HepG2 (cell line): Measurements from ENCODE around the gene PTPRF. TPM values are rescaled to one million over a fixed set of nuclear protein-coding genes. Genes with fewer than 3 reads are reported as not detected.

Experiments used
- ATAC-seq: fragments of 200-7000 bp; cut with Tn5 transposase; 3 replicates; pipeline ENCODE4 v1.9.1; 2020; ENCODE audit warnings: mild to moderate bottlenecking, moderate library complexity
- BruUV-seq: library from RNA; stranded (reverse); fragments of 400-500 nt; replicated peaks from 2 replicates; lab custom pipeline; 2021; lab: Mats Ljungman, UMichigan
- CTCF ChIA-PET: fragments of 300-600 bp; formaldehyde crosslinking; extraction: SDS; loops from one replicate; lab custom pipeline; 2021; ENCODE audit warnings: low total read pairs, inconsistent platforms, low intra/inter-chr PET ratio; lab: Yijun Ruan, JAX
- POLR2A ChIA-PET: fragments of 350-600 bp; sonication (Branson Sonifier 250); formaldehyde crosslinking; loops from one replicate; lab custom pipeline; 2020; ENCODE audit warnings: antibody characterized with exemption, inconsistent platforms; lab: Yijun Ruan, JAX
- DNase-seq: peaks from one replicate; pipeline ENCODE4 v3.0.0-alpha.2; 2015; ENCODE audit warnings: low spot score
- FAIRE-seq: peaks from 3 replicates; lab custom pipeline; 2011; peaks lifted over from hg19 to GRCh38; lab: Jason Lieb, UNC
- H2AFZ ChIP-seq: one replicate; pipeline ENCODE4 v1.6.1; 2011; ENCODE audit warnings: low read length, inconsistent platforms
- H3K27ac ChIP-seq: fragments of 300-600 bp; 3 replicates; pipeline ENCODE4 v1.8.0; 2011; ENCODE audit warnings: mixed run types, mild to moderate bottlenecking, mixed read lengths, low read length, inconsistent platforms; ENCODE audit not compliant: insufficient read depth; ENCODE audit errors: extremely low read length
- H3K27me3 ChIP-seq, 2 experiments: fragments of 200-600 bp in 1 of 2; 2 replicates in 1 of 2; 3 replicates in 1 of 2; pipeline versions ENCODE4 v1.6.0 to v1.8.0; 2011; ENCODE audit warnings: low read length in 2 of 2, mild to moderate bottlenecking in 2 of 2, moderate library complexity in 2 of 2, inconsistent platforms in 1 of 2; ENCODE audit not compliant: insufficient read depth in 2 of 2, control insufficient read depth in 1 of 2
- H3K36me3 ChIP-seq, 2 experiments: fragments of 200-600 bp in 1 of 2; replicated peaks in 1 of 2; 2 replicates in 1 of 2; 3 replicates in 1 of 2; pipeline versions ENCODE4 v1.5.1 to v1.8.0; 2011; ENCODE audit warnings: low read length in 2 of 2, inconsistent platforms in 1 of 2; ENCODE audit not compliant: insufficient read depth in 2 of 2, control insufficient read depth in 1 of 2
- H3K4me1 ChIP-seq: 2 replicates; pipeline ENCODE4 v1.5.1; 2012; ENCODE audit warnings: low read length, inconsistent platforms; ENCODE audit not compliant: insufficient read depth
- H3K4me2 ChIP-seq: 2 replicates; pipeline ENCODE4 v1.6.0; 2011; ENCODE audit warnings: low read depth, low read length, inconsistent platforms
- H3K4me3 ChIP-seq, 3 experiments: fragments of 200-600 bp in 1 of 3; sonication (generic), shearing (Covaris generic) in 1 of 3; replicated peaks in 1 of 3; 2 replicates each; pipeline ENCODE4 v1.5.1; 2011 to 2016; ENCODE audit warnings: low read length in 3 of 3, inconsistent platforms in 2 of 3, low read depth in 2 of 3, mild to moderate bottlenecking in 2 of 3, control low read depth in 1 of 3, mixed read lengths in 1 of 3; ENCODE audit not compliant: insufficient read depth in 1 of 3
- H3K79me2 ChIP-seq: one replicate; pipeline ENCODE4 v1.6.1; 2011; ENCODE audit warnings: low read length, inconsistent platforms; ENCODE audit not compliant: insufficient read depth
- H3K9ac ChIP-seq: 2 replicates; pipeline ENCODE4 v1.6.0; 2011; ENCODE audit warnings: mild to moderate bottlenecking, low read depth, low read length, inconsistent platforms; ENCODE audit not compliant: insufficient read depth
- H3K9me3 ChIP-seq: 2 replicates; pipeline ENCODE4 v1.5.1; 2012; ENCODE audit warnings: mild to moderate bottlenecking, low read length
- H4K20me1 ChIP-seq: 2 replicates; pipeline ENCODE4 v1.6.0; 2011; ENCODE audit warnings: inconsistent platforms, mild to moderate bottlenecking, low read length, moderate library complexity; ENCODE audit not compliant: insufficient read depth
- AKNA ChIP-seq: sonication (generic); formaldehyde crosslinking; IDR thresholded peaks from 2 replicates; pipeline ENCODE4 v1.4.0; 2020; ENCODE audit warnings: missing genetic modification reagents, borderline replicate concordance
- BCLAF1 ChIP-seq: fragments of 450-650 bp; IDR thresholded peaks from 2 replicates; pipeline ENCODE4 v1.6.1; 2017; ENCODE audit warnings: mild to moderate bottlenecking
- CBX5 ChIP-seq: sonication (generic); formaldehyde crosslinking; IDR thresholded peaks from 2 replicates; pipeline ENCODE4 v1.4.0; 2020; ENCODE audit warnings: missing genetic modification reagents, borderline replicate concordance
- FLYWCH1 ChIP-seq: sonication (generic); formaldehyde crosslinking; IDR thresholded peaks from 2 replicates; pipeline ENCODE4 v1.8.1; 2023; ENCODE audit warnings: mild to moderate bottlenecking, missing genetic modification reagents
- GPN1 ChIP-seq: sonication (generic); formaldehyde crosslinking; IDR thresholded peaks from 2 replicates; pipeline ENCODE4 v1.5.1; 2020; ENCODE audit warnings: missing genetic modification reagents, borderline replicate concordance
- MAZ ChIP-seq, 2 experiments: sonication (generic) in 1 of 2; formaldehyde crosslinking in 1 of 2; IDR thresholded peaks; 2 replicates each; pipeline versions ENCODE4 v1.5.0 to v1.6.1; 2012 to 2020; ENCODE audit warnings: low read depth in 2 of 2, mild to moderate bottlenecking in 2 of 2, borderline replicate concordance in 1 of 2, improper control_type of control experiment in 1 of 2, low read length in 1 of 2, missing genetic modification reagents in 1 of 2, moderate library complexity in 1 of 2
- NFKBIZ ChIP-seq: IDR thresholded peaks from 2 replicates; pipeline ENCODE4 v1.6.1; 2018; ENCODE audit warnings: missing genetic modification reagents, missing compliant biosample characterization
- SATB2 ChIP-seq: sonication (generic); formaldehyde crosslinking; IDR thresholded peaks from 2 replicates; pipeline ENCODE4 v1.5.0; 2020; ENCODE audit warnings: missing genetic modification reagents
- SIN3A ChIP-seq: IDR thresholded peaks from 2 replicates; pipeline ENCODE4 v1.6.1; 2011; ENCODE audit warnings: low read depth, mild to moderate bottlenecking, control low read depth, low read length, borderline replicate concordance
- SNAPC5 ChIP-seq: sonication (generic); formaldehyde crosslinking; IDR thresholded peaks from 2 replicates; pipeline ENCODE4 v1.8.1; 2023; ENCODE audit warnings: mild to moderate bottlenecking, missing genetic modification reagents, borderline replicate concordance
- SSRP1 ChIP-seq: IDR thresholded peaks from 2 replicates; pipeline ENCODE4 v1.6.1; 2016; ENCODE audit warnings: control low read depth
- TBL1XR1 ChIP-seq: fragments of 150-350 bp; IDR thresholded peaks from 2 replicates; pipeline ENCODE4 v1.6.1; 2014; ENCODE audit warnings: borderline replicate concordance, low read length; ENCODE audit not compliant: partially characterized antibody
- ZBTB7B ChIP-seq: sonication (generic); formaldehyde crosslinking; IDR thresholded peaks from 2 replicates; pipeline ENCODE4 v1.4.0; 2020; ENCODE audit warnings: missing genetic modification reagents
- ZNF230 ChIP-seq: sonication (generic); formaldehyde crosslinking; IDR thresholded peaks from 2 replicates; pipeline ENCODE4 v1.4.0; 2020; ENCODE audit warnings: mild to moderate bottlenecking, missing genetic modification reagents
- ZNF275 ChIP-seq: sonication (generic); formaldehyde crosslinking; IDR thresholded peaks from 2 replicates; pipeline ENCODE4 v1.8.0; 2022; ENCODE audit warnings: missing genetic modification reagents, mild to moderate bottlenecking, inconsistent platforms, borderline replicate concordance
- ZNF816 ChIP-seq: sonication (generic); formaldehyde crosslinking; IDR thresholded peaks from 2 replicates; pipeline ENCODE4 v1.8.0; 2022; ENCODE audit warnings: missing genetic modification reagents, mild to moderate bottlenecking, borderline replicate concordance
- WGBS: methylation state at CpG from one replicate; pipeline ENCODE4 v1.1.6; 2017; ENCODE audit warnings: low lambda C conversion rate; 5-methylcytosine and 5-hydroxymethylcytosine counted together
- in situ Hi-C: cut with HindIII; loops from 2 replicates; pipeline ENCODE4 v1.10.0; 2017; ENCODE audit warnings: low pct_unique_long_range_greater_than_20kb; ENCODE audit not compliant: extremely low pct_ligation_motif_present
- intact Hi-C: fragments of 100-400 bp; cut with micrococcal nuclease; formaldehyde crosslinking; loops from one replicate; pipeline ENCODE4 v1.10.0; 2022; ENCODE audit not compliant: unreplicated experiment
- polyA plus RNA-seq, 8 experiments: library from polyadenylated mRNA; depleted of rRNA in 3 of 8; stranded (reverse) in 7 of 8; unstranded in 1 of 8; fragments of >200 nt; fragmentation: Illumina TruSeq in 4 of 8; extraction: Trizol in 4 of 8; gene quantifications; 2 replicates each; pipeline versions ENCODE4 v1.2.1 to v1.2.3, GENCODE V29; 2011 to 2016; ENCODE audit warnings: low read depth in 4 of 8, missing spikeins in 1 of 8, mixed read lengths in 1 of 8; ENCODE audit not compliant: insufficient read depth in 1 of 8
- total RNA-seq, 5 experiments: library from RNA; depleted of rRNA; stranded (reverse); fragments of >200 nt; fragmentation: Illumina TruSeq; extraction: Trizol; gene quantifications; 2 replicates each; pipeline ENCODE4 v1.2.3, GENCODE V29; 2016; ENCODE audit warnings: low read depth in 1 of 5

PTPRF gene
- total and polyA plus RNA-seq, 2 of the 13 experiments (the other 11 are each of a cell fraction or from before 2014, with no cell fraction given) = 55.9 to 167 TPM

- intact Hi-C loops = no loop called here
- Histone ChIP-seq H2AFZ (no peak overlapping the region), H3K36me3 (peaks cover 54 to 78% of the 10 kb centered on the region in 2 experiments)
- TF ChIP-seq BCLAF1 (no peak), AKNA (CRISPR knock-in tag) (no peak), SSRP1 (no peak), ZBTB7B (CRISPR knock-in tag) (no peak), ZNF230 (CRISPR knock-in tag) (no peak), FLYWCH1 (CRISPR knock-in tag) (no peak), NFKBIZ (CRISPR knock-in tag) (no peak), TBL1XR1 (no peak), SIN3A (no peak), GPN1 (CRISPR knock-in tag) (no peak), ZNF275 (CRISPR knock-in tag) (no peak), SATB2 (CRISPR knock-in tag) (no peak), CBX5 (CRISPR knock-in tag) (no peak), ZNF816 (CRISPR knock-in tag) (no peak), MAZ (IDR thresholded peaks at IDR 0.05; ENCODE audit: borderline replicate concordance, low read depth, low read length) (no peak), MAZ (CRISPR knock-in tag; IDR thresholded peaks at IDR 0.05; ENCODE audit: low read depth) (no peak), SNAPC5 (CRISPR knock-in tag) (no peak)
These were observed 41.9 kb downstream of the PTPRF start for GRCh38 chr1:43572538-43572937.

More at GRCh38 chr1:43572538-43572937, 41.9 kb downstream of the PTPRF start:
- peaks cover 23% of the 10 kb centered on the region for H3K4me1 ChIP-seq
- no peaks in the 10 kb centered on the region for H3K27me3 ChIP-seq
- H3K9me3 ChIP-seq = no peaks in the 10 kb centered on the region
- in situ Hi-C loops = no loop called here
- H3K4me2 ChIP-seq = no peak overlapping the region
- no TSS peak for BruUV-seq
- H3K9ac ChIP-seq = no peak overlapping the region
- FAIRE-seq (no peak), ATAC-seq (no peak), DNase-seq (no peak)
- H4K20me1 ChIP-seq = peaks cover 22% of the 10 kb centered on the region; the same call in 1 of the 2 replicates
- ChIA-PET POLR2A (interaction anchor here (1.0 to 2.0 kb wide), 3 partner anchors 11 to 134 kb away, joined by 4 read pairs; partner anchors contain the start of genes KDM4A and ST3GAL3), CTCF (no interaction called here)
- no peaks in the 10 kb centered on the region for H3K79me2 ChIP-seq
- no peak overlapping the region for H3K27ac ChIP-seq
- 94% methylated on average over 9 of the region's 9 CpGs for WGBS
- no peak overlapping the region for H3K4me3 ChIP-seq
